PFSK-1 (cell line): Measurements from ENCODE around the gene TIGAR.

Source experiments
- POLR2AphosphoS5 ChIP-seq: IDR thresholded peaks from 2 replicates; pipeline ENCODE4 v1.6.1; 2012; ENCODE audit warnings: low read depth, mild to moderate bottlenecking, control low read depth, low read length, moderate library complexity
- TAF1 ChIP-seq: IDR thresholded peaks from 2 replicates; pipeline ENCODE4 v1.6.1; 2012; ENCODE audit warnings: low read length, control low read depth, borderline replicate concordance; ENCODE audit not compliant: insufficient read depth

DNA sequence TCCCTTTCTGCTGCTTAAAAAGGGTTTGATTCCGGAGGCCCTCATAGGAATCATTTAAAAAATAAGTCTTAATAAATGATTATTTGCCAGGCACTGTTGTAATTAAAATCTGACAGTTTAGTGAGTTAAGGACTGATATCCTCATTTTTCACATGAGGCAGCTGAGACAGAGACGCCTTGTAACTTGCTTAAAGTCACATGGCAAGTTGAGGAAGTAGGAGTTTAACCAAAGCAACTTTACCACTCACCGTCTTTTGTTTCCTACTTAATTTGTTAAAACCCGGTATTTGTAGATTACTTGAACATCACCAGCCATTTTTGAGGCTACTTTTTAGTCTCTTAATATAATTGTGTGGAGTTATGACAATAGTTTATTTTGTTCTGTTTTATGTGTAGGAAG is 2.4 kb downstream of the TIGAR start:
- TF ChIP-seq TAF1, result no peak
- TF ChIP-seq POLR2AphosphoS5, result no peak
